ENCODE results near the gene SLC16A5.
A peak's percentile ranks its signal among the peaks of the same experiment; 100 is the strongest.
"Not testable (repeated sequence)": the region's sequence is repeated elsewhere in the genome, so short reads cannot be mapped to it uniquely, and the experiment has no call there.

SLC16A5 gene

GRCh38 chr17:75064867-75065561 is 22.7 kb upstream of the SLC16A5 start:
- no peak overlapping the region for H3K4me3 ChIP-seq (ENCODE audit: low read length)
- no peak for DNase-seq (ENCODE audit: low read depth)
- no peak for TF ChIP-seq CTCF (conservative IDR thresholded peaks at IDR 0.05; ENCODE audit: low read length)

GRCh38 chr17:75065562-75066151 is 22.1 kb upstream of the SLC16A5 start:
- DNase-seq (ENCODE audit: low read depth): peak; percentile 58
- no peak for TF ChIP-seq CTCF (conservative IDR thresholded peaks at IDR 0.05; ENCODE audit: low read length)
- H3K4me3 ChIP-seq (ENCODE audit: low read length): no peak overlapping the region

- no peak overlapping the region for H3K4me3 ChIP-seq (ENCODE audit: low read length)
- no peak for TF ChIP-seq CTCF (conservative IDR thresholded peaks at IDR 0.05; ENCODE audit: low read length)
- no peak for DNase-seq (ENCODE audit: low read depth)
Observed at GRCh38 chr17:75067856-75068255, 19.9 kb upstream of the SLC16A5 start.

GRCh38 chr17:75068750-75069149 is 19.0 kb upstream of the SLC16A5 start:
- no peak overlapping the region for H3K4me3 ChIP-seq (ENCODE audit: low read length)

GRCh38 chr17:75069783-75070182 is 18.0 kb upstream of the SLC16A5 start:
- peak; percentile 33 for DNase-seq (ENCODE audit: low read depth)
- TF ChIP-seq CTCF (conservative IDR thresholded peaks at IDR 0.05; ENCODE audit: low read length): peak; percentile 55
- no peak overlapping the region for H3K4me3 ChIP-seq (ENCODE audit: low read length)

More at GRCh38 chr17:75068750-75069149, 19.0 kb upstream of the SLC16A5 start:
- TF ChIP-seq CTCF (conservative IDR thresholded peaks at IDR 0.05; ENCODE audit: low read length): no peak
- DNase-seq (ENCODE audit: low read depth): no peak

- not testable (repeated sequence) for H3K4me3 ChIP-seq (ENCODE audit: low read length); DNase-seq (ENCODE audit: low read depth)
Observed at GRCh38 chr17:75071478-75072271, 16.1 kb upstream of the SLC16A5 start.

- not testable (repeated sequence) for H3K4me3 ChIP-seq (ENCODE audit: low read length); DNase-seq (ENCODE audit: low read depth)
Observed at GRCh38 chr17:75072909-75073308, 14.8 kb upstream of the SLC16A5 start.

GRCh38 chr17:75073618-75074047 is 14.1 kb upstream of the SLC16A5 start:
- no peak overlapping the region for H3K4me3 ChIP-seq (ENCODE audit: low read length)
- no peak for TF ChIP-seq CTCF (conservative IDR thresholded peaks at IDR 0.05; ENCODE audit: low read length)
- DNase-seq (ENCODE audit: low read depth): peak; percentile 90
